ENCODE measurements around the gene PLAC8L1. TPM values are rescaled to one million over a fixed set of nuclear protein-coding genes. Genes with fewer than 3 reads are reported as not detected.
"Not testable (repeated sequence)": the region's sequence is repeated elsewhere in the genome, so short reads cannot be mapped to it uniquely, and the experiment has no call there.

Gene PLAC8L1
- total RNA-seq, 1 donor from 2014 or later = 2.4 TPM

- no peak overlapping the region for H3K4me3 Mint-ChIP-seq
- H3K9me3 Mint-ChIP-seq = no peaks in the 10 kb centered on the region
- H3K36me3 Mint-ChIP-seq = peaks cover 13% of the 10 kb centered on the region
- H3K27me3 Mint-ChIP-seq = no peaks in the 10 kb centered on the region
- no peak for TF ChIP-seq CTCF (conservative IDR thresholded peaks at IDR 0.05)
- no peak for DNase-seq (ENCODE audit: extremely low spot score, unreplicated experiment)
- no peak overlapping the region for H3K27ac Mint-ChIP-seq
- H3K4me1 Mint-ChIP-seq (ENCODE audit: unreplicated experiment) = no peaks in the 10 kb centered on the region
Observed at GRCh38 chr5:146109379-146109778, 4.0 kb upstream of the PLAC8L1 start.

- H3K4me1 Mint-ChIP-seq (ENCODE audit: unreplicated experiment); DNase-seq (ENCODE audit: extremely low spot score, unreplicated experiment); H3K27me3 Mint-ChIP-seq; H3K4me3 Mint-ChIP-seq; H3K27ac Mint-ChIP-seq; H3K9me3 Mint-ChIP-seq: not testable (repeated sequence)
- H3K36me3 Mint-ChIP-seq = peaks cover 13% of the 10 kb centered on the region
Observed at GRCh38 chr5:146108870-146109269, 3.5 kb upstream of the PLAC8L1 start.

- Mint-ChIP-seq H3K27ac (no peak overlapping the region), H3K36me3 (peaks cover 15% of the 10 kb centered on the region), H3K27me3 (no peaks in the 10 kb centered on the region), H3K9me3 (peaks cover 4% of the 10 kb centered on the region), H3K4me1 (ENCODE audit: unreplicated experiment) (no peaks in the 10 kb centered on the region), H3K4me3 (no peak overlapping the region)
- no peak for DNase-seq (ENCODE audit: extremely low spot score, unreplicated experiment)
- TF ChIP-seq CTCF (conservative IDR thresholded peaks at IDR 0.05) = no peak
Observed at GRCh38 chr5:146107901-146108300, 2.5 kb upstream of the PLAC8L1 start.

GRCh38 chr5:146103594-146103993 lies 1.8 kb downstream of the PLAC8L1 start:
- Mint-ChIP-seq H3K27me3 (no peaks in the 10 kb centered on the region), H3K27ac (no peak overlapping the region), H3K9me3 (peaks cover 4% of the 10 kb centered on the region), H3K4me3 (no peak overlapping the region), H3K4me1 (ENCODE audit: unreplicated experiment) (no peaks in the 10 kb centered on the region), H3K36me3 (peaks cover 16% of the 10 kb centered on the region)
- no peak for TF ChIP-seq CTCF (conservative IDR thresholded peaks at IDR 0.05)
- DNase-seq (ENCODE audit: extremely low spot score, unreplicated experiment) = no peak

GRCh38 chr5:146101646-146102045 lies 3.7 kb downstream of the PLAC8L1 start:
- H3K36me3 Mint-ChIP-seq = peaks cover 16% of the 10 kb centered on the region
- no peaks in the 10 kb centered on the region for H3K4me1 Mint-ChIP-seq (ENCODE audit: unreplicated experiment)
- H3K27me3 Mint-ChIP-seq = no peaks in the 10 kb centered on the region
- H3K9me3 Mint-ChIP-seq = peaks cover 4% of the 10 kb centered on the region
- H3K4me3 Mint-ChIP-seq = no peak overlapping the region
- no peak for DNase-seq (ENCODE audit: extremely low spot score, unreplicated experiment)
- TF ChIP-seq CTCF (conservative IDR thresholded peaks at IDR 0.05) = no peak
- H3K27ac Mint-ChIP-seq = no peak overlapping the region

GRCh38 chr5:146098047-146098446 lies 7.3 kb downstream of the PLAC8L1 start:
- TF ChIP-seq CTCF (conservative IDR thresholded peaks at IDR 0.05) = no peak
- Mint-ChIP-seq H3K27ac (no peak overlapping the region), H3K9me3 (no peaks in the 10 kb centered on the region), H3K36me3 (peaks cover 4% of the 10 kb centered on the region), H3K4me1 (ENCODE audit: unreplicated experiment) (no peaks in the 10 kb centered on the region), H3K27me3 (no peaks in the 10 kb centered on the region), H3K4me3 (no peak overlapping the region)
- DNase-seq (ENCODE audit: extremely low spot score, unreplicated experiment) = no peak

Measured in type B pancreatic cell (in vitro differentiated cells).